Measurements from ENCODE around the gene SIRT1.
"Not testable (repeated sequence)": the region's sequence is repeated elsewhere in the genome, so short reads cannot be mapped to it uniquely, and the experiment has no call there.

The SIRT1 gene

DNA sequence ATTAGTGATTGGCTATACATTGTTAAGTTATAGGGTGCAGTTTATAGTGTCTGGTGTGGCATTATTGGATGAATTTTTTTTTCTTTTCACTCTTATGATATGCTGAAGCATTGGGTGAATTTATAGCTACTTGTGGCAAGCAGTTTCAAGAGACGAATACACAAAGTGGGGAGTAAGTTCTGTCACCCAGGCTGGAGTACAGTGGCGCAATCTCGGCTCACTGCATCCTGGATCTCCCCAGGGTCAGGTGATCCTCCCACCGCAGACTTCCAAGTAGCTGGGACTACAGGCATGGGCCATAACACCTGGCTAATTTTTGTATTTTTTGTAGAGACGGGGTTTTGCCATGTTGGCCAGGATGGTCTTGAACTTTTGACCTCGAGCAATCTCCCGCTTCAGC, 6.3 kb upstream of the SIRT1 start:
- no peak for DNase-seq

DNA sequence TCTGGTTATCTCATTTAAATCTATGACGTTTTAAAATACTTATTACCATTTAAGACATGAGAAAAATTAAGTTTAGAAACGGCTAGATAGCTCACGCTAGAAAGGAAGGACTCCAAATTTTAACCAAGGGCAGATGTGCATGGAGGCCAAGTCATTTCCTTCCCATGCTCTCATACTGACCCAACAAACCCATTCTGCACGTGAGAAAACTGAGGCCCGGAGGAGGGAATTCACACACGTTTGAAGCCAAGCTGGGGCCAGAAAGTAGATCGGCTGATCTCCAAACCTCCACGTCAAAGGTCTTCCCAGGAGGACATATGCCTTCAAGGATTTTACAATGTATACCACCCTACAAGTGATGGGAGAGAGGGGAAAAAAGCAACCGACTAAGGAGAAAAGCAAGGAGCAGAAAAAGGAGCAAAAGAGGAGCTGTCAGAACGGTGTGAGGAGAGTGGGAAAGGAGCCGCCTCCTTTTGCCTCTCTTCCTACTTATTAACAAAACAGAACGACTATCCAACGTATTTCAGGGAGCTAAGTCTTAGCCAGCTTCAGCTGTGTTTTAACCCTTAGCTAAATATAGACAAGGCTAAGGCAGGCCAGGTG, 645 bp upstream of the SIRT1 start:
- DNase-seq: peak in 1 of 2 experiments; percentile 46

DNA sequence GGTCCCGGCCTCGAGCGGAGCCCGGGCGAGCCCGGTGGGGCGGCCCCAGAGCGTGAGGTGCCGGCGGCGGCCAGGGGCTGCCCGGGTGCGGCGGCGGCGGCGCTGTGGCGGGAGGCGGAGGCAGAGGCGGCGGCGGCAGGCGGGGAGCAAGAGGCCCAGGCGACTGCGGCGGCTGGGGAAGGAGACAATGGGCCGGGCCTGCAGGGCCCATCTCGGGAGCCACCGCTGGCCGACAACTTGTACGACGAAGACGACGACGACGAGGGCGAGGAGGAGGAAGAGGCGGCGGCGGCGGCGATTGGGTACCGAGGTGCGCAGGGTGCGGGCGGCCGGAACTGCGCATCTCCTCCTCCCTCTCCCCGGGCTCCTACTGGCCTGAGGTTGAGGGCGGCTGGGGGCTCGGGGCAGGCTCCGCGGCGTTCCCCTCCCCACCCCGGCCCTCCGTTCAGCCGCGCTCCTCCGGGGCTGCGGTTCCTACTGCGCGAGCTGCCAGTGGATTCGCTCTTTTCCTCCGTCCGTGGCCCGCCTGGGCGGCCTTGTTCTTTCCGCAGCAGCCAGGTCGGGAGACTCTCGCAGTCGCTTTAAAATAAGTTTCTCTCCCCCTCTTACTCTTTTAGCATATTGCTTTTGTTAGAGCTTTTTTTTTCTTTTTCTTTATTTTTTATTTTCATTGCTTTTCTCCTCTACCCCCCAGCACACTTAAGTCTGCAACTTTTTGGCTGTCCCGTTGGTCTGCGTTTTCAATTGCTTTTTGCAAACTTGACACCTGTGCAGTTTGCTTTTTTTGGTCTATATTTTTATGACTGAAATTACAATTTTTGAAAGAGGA, 600 bp downstream of the SIRT1 start:
- peak; percentile 35 to 76 for DNase-seq

DNA sequence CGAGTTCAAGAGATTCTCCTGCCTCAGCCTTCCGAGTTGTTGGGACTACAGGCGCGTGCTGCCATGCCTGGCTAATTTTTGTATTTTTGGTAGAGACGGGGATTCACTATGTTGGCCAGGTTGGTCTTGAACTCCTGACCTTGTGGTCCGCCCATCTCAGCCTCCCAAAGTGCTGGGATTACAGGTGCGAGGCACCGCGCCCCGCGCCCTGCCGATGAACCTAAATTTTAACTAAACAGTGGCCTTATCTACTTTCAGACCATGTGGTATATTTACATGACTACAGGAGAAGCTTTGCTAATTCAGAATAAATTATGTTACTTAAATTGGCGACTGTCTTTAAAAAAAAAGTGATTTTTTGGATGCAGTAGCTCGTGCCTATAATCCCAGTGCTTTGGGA, 9.2 kb downstream of the SIRT1 start:
- DNase-seq: no peak

DNA sequence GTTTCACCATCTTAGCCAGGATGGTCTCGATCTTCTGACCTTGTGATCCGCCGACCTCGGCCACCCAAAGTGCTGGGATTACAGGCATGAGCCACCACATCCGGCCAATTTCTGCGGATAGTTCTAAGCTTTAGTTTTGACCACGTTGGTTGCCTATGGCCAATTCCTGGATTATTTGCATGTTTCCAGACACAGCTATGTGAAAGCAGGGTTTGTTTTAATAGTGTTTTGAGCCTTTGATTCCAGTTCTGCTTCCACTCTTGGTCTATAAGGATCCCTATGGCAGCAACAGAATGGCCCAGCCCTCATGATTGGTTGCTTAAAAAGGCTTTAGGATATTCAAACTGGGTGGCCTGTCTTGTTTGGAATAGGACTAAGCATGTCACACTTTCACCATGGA, 19.1 kb downstream of the SIRT1 start:
- no peak for DNase-seq

DNA sequence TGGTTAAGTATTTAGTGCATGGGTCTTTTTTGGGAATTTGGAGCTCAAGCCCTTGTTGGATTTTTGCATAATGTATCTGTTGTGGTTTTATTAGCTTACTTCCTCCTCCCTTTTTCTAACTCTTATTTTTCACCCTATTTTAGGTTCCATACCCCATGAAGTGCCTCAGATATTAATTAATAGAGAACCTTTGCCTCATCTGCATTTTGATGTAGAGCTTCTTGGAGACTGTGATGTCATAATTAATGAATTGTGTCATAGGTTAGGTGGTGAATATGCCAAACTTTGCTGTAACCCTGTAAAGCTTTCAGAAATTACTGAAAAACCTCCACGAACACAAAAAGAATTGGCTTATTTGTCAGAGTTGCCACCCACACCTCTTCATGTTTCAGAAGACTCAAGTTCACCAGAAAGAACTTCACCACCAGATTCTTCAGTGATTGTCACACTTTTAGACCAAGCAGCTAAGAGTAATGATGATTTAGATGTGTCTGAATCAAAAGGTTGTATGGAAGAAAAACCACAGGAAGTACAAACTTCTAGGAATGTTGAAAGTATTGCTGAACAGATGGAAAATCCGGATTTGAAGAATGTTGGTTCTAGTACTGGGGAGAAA, 28.0 kb downstream of the SIRT1 start:
- no peak for DNase-seq

DNA sequence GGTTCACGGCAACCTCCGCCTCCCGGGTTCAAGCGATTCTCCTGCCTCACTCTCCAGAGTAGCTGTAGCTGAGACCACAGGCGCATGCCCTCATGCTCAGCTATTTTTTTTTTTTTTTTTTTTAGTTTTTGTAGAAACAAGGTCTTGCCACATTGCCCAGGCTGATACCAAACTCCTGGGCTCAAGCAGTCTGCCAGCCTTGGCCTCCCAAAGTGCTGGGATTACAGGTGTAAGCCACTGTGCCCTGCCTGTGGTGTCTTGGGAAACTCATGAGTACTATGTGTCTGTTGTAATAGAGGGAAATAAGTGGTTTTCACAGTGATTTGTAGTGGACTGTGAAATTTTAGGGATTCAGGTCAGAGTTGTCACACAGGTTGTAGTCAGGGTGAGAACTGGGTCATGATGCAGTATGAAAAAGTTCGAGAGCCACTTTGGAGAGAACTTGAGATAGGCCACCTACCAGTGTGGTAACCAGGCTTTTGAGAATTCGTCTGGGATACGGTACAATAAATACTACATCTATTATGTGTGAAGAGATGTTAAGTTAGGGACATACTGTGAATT, 30.4 kb downstream of the SIRT1 start:
- no peak for DNase-seq

DNA sequence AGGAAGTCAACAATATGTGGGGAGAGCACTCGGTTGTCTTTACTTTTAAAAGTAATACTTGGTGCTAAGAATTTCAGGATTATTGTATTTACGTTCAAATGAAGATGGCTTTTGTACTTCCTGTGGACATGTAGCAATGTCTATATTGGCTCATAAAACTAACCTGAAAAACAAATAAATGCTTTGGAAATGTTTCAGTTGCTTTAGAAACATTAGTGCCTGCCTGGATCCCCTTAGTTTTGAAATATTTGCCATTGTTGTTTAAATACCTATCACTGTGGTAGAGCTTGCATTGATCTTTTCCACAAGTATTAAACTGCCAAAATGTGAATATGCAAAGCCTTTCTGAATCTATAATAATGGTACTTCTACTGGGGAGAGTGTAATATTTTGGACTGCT, 32.7 kb downstream of the SIRT1 start:
- no peak for DNase-seq

DNA sequence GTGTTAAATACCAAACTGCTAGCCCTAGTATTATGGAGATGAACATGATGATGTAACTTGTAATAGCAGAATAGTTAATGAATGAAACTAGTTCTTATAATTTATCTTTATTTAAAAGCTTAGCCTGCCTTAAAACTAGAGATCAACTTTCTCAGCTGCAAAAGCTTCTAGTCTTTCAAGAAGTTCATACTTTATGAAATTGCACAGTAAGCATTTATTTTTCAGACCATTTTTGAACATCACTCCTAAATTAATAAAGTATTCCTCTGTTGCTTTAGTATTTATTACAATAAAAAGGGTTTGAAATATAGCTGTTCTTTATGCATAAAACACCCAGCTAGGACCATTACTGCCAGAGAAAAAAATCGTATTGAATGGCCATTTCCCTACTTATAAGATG, 33.2 kb downstream of the SIRT1 start:
- DNase-seq: no peak

DNA sequence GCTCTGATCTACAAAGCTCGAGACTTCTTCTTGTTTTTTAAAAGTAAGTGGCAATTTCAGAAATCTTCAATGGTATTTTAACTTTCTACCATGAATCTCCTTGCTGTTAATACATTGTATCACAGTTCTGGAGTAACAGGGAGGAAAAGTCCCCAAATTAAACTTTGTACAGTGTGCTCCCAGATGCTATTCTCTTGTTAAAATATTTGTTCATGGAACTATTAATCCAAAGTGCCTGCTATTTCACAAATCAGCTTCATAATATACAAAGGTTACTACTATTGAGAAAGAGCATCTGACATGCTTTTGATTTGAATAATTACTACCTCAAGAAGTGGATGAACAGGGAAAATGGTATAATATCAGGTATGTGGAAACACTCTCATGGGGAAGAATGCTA, 36.6 kb downstream of the SIRT1 start:
- no peak for DNase-seq

DNA sequence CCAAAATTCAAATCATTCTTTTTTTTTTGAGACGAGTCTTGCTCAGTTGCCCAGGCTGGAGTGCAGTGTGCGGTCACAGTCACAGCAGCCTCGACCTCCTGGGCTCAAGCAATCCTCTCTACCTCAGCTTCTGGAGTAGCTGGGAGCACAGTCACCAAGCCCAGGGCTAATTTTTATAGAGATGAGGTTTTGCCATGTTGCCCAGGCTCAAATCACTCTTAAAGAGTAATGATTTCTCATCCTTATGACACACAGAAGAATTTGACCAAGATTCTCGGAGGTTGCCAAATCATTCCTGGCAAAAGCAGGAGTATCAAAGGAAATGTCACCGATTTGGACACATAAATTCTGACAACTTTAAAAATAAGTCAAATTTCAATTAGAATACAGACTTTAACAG, 39.1 kb downstream of the SIRT1 start:
- no peak for DNase-seq

DNA sequence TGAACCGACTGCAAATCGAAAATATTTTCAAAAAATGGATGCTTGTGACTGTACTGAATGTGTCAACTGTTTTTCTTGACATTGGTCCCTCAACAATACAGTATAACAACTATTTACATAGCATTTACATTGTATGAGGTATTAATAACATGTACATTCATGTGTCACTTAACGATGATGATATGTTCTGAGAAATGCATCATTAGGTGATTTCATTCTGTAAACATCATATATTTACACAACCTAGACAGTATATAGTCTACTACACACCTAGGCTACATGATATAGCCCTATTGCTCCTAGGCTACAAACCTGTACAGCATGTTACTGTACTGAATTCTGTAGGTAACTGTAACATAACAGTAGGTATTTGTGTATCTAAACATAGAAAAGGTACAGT, 39.7 kb downstream of the SIRT1 start:
- DNase-seq: no peak

DNA sequence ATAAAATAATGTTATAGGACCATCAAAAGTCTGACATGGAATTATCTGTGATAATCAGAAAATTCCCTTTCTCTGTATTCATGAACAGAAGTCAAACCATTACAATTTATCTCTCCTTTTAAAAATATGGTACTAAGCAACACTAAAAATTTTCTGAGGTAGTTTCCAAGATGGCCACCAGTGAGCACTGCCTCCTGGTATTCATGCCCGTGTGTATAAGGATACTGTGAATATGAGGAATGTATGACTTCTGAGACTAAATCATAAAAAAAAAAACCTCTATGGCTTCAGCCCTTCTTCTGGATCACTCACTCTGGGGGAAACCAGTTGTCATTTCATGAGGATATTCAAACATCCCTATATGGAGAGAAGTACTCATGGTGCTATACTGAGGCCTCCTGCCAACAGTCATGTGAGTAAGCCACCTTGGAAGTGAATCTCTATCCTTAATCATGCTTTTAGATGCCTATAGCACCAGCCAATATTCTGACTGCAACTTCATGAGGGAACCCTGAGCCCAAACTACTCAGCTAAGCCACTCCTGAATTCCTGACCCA, 41.1 kb downstream of the SIRT1 start:
- DNase-seq: no peak

DNA sequence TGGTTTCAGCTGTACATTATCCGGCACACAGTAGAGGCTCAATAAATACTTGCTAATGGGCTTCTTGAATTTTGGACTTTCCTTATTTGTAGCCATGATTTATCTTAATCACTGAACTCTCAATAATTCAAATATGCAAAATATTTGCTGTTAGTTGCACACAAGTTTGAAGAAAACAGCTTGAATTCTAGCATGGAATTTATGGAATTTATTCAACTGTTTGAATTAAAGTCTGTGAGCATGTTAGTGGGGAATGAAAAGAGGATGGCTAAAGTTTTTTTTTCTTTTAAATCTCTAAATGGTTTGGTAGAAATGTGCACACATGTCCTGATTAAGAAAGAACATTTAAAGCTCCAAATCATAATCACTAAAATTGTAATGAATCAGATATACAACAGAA, 42.5 kb downstream of the SIRT1 start:
- no peak for DNase-seq

DNA sequence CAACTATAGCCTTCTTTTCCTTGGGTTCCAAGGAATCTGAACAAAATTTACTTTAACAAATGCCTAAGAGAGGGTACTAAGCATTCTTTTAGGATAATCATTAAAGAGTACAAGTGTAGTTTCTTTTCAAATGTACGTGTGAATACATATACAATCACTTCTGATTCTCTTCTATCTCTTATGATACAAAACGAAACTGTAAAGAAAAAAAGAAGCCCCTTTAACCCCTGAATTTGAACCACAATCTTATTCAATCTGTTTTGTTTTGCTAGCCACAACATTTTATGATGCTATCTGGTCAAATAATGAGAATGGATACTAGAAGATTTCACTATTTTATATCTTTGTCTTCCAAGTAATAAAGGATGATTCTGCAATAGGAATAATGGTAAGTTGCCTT, 48.7 kb downstream of the SIRT1 start:
- DNase-seq: no peak

DNA sequence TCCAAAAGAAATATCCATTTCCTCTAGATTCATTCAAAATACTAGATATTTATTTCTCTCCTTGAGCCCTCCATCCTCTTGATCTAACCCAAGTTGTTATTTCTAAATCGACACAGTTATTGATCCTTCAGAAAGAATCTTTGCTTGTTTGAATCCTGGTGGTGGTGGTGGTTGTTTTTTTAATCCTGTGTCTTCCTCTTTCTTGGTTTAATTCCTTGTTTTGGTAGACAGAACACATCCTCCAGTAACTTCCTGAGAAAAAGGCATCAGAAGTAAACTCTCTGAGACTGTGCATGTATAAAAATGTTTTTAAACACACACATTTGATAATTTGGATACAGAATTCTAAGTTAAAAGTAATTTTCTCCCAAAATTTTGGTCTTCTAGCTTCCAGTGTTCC, 49.9 kb downstream of the SIRT1 start:
- no peak for DNase-seq

DNA sequence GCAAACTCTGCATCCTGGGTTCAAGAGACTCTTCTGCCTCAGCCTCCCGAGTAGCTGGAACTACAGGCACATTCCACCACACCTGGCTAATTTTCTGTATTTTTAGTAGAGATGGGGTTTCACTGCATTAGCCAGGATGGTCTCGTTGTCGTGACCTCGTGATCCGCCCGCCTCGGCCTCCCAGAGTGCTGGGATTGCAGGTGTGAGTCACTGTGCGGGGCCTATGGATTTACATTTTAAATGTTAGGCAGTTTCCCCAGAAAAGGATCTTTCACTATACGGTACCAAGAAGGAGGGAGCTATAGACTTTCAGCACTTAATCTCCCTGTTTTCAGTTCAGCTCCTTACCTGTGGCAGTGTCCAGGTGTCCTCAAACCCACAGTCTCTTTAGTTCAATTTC, 50.8 kb downstream of the SIRT1 start:
- no peak for DNase-seq

DNA sequence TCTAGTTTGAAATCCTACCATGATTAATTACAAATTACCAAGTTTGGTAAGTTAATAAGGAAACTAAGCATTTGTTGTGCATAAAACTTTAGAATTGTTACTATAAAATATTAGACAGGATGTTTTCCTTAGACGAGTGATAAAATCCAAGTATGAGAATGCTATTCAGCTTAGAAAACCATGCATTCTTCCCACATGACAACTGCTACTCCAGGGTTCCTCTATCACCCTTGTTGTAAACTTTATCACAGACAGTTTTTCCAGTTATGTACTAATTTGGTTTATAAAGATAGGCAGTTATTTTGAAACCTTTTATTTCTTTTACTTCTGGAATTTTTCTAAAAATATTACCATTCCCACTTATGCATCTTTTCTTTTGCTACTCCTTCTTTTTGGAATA, 52.0 kb downstream of the SIRT1 start:
- no peak for DNase-seq

DNA sequence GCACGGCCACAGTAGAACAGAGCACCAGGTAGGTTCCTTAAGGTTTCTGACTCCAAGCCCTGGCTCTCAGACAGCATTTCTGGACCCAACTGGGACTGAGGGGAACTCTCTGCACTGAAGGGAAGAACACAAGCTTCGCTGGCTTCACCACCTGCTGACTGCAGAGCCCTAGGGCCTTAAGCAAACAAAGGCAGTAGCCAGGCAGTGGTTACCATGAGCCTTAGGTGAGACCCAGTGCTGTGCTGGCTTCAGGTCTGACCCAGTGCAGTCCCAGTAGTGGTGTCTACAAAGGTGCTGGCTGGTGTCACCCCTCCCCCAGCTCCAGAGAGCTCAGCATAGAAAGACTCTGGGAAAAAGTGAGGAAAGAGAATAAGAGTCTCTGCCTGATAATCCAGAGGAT, 59.5 kb downstream of the SIRT1 start:
- DNase-seq: no peak

DNA sequence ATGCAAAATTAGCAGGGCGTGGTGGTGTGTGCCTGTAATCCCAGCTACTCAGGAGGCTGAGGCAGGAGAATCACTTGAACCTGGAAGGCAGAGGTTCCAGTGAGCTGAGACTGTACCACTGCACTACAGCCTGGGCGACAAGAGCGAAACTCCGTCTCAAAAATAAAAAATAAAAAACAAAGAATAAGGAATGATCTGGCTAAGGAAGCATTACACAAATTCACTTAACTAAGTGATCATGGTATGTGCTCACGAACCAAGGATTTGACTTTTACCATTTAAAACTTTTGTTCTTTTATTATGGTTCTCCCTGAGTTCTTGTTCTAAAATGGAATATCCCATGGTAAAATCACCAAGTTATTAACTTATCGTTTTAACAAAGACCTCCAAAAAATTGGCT, 71.2 kb downstream of the SIRT1 start:
- no peak for DNase-seq

DNA sequence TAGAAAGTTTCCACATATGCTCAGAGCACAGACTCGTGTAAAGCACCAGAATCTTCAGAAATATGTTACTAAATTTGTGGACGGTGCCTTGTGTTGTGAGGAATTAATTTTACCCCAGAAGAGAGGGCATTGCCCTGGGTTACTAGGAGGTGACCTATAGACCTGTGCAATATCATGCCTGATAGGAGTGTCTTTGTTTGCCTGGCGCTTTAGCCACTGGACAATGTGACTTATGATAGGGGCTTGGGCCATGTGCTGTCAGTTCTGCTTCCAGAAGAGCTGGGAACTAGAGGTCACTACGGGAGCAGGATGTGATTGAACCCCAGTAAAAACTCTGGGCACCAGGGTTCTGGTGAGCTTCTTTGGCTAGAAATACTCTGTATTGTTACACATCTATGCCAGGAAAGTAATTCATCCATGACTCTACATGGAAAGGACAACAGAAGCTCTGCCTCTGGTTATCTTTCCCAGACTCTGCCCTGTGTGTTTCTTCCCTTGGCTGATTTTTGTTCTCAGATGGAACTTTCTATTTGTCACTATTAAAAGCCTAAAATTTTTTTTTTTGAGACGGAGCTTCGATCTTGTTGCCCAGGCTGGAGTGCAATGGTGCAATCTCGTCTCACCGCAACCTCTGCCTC, 75.5 kb downstream of the SIRT1 start:
- no peak for DNase-seq

DNA sequence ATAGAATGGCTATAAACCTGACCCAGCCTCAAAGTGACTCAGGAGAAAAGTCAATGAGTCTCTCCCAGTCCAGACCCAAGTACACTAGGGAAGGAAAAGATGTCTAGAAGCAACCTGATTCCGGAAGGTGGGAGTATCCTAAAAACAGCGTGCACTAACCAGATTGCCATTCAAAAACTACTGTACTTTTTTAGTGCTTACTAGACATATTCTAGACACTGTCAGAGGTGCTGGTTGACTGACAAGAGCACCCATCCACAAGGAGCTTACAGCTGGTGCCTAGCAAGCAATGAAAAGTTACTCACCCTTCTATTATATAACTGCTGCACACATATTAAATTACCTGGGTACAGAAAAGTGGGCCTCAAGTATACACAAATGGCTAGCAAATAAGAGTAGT, 81.0 kb downstream of the SIRT1 start:
- DNase-seq: no peak

DNA sequence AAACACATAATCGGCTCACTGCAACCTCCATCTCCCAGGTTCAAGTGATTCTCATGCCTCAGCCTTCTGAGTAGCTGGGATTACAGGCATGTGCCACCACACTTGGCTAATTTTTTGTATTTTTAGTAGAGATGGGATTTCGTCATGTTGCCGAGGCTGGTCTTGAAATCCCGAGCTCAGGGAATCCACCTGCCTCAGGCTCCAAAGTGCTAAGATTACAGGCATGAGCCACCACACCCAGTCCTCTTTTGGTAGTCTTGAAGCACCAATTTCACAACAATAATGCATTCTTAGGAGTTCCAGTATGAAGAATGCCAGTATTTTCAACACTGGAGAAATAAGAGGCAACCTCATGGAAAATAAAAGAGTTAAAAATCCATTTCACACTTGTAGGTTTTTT, 81.6 kb downstream of the SIRT1 start:
- not testable (repeated sequence) for DNase-seq

All from NCI-H526 (cell line).